Neural progenitor cell (in vitro differentiated cells): Measurements from ENCODE around the gene RNF144A.

Experiments used
- CTCF ChIP-seq: fragments of 200-600 bp; sonication (generic); IDR thresholded peaks from 2 replicates; pipeline ENCODE4 v1.5.1; 2017; ENCODE audit warnings: antibody characterized with exemption, mild to moderate bottlenecking
- EZH2 ChIP-seq: fragments of 200-600 bp; sonication (generic); IDR thresholded peaks from 2 replicates; pipeline ENCODE4 v1.6.1; 2017; ENCODE audit warnings: antibody characterized with exemption, mild to moderate bottlenecking, moderate library complexity
- EZH2phosphoT487 ChIP-seq: fragments of 200-600 bp; sonication (generic); IDR thresholded peaks from 2 replicates; pipeline ENCODE4 v1.6.1; 2017; ENCODE audit warnings: antibody characterized with exemption

- TF ChIP-seq CTCF (no peak), EZH2phosphoT487 (no peak), EZH2 (no peak)
These were observed 142.9 kb downstream of the RNF144A start for GRCh38 chr2:7060156-7060555.
